Stimulated activated CD8-positive, alpha-beta memory T cell treated with anti-CD3 and anti-CD28 coated beads, Interleukin-4, amount 100 ng/mL, for 24 hours (primary cell): ENCODE results near the gene TRIM7.
"Not testable (repeated sequence)": the region's sequence is repeated elsewhere in the genome, so short reads cannot be mapped to it uniquely, and the experiment has no call there.

ENCODE experiments used
- DNase-seq: peaks from one replicate; pipeline ENCODE4 v3.0.0-alpha.2; 2020; ENCODE audit warnings: low read depth

TRIM7 gene

GRCh38 chr5:181151146-181151545 lies 53.9 kb downstream of the TRIM7 start:
- DNase-seq = no peak

DNA sequence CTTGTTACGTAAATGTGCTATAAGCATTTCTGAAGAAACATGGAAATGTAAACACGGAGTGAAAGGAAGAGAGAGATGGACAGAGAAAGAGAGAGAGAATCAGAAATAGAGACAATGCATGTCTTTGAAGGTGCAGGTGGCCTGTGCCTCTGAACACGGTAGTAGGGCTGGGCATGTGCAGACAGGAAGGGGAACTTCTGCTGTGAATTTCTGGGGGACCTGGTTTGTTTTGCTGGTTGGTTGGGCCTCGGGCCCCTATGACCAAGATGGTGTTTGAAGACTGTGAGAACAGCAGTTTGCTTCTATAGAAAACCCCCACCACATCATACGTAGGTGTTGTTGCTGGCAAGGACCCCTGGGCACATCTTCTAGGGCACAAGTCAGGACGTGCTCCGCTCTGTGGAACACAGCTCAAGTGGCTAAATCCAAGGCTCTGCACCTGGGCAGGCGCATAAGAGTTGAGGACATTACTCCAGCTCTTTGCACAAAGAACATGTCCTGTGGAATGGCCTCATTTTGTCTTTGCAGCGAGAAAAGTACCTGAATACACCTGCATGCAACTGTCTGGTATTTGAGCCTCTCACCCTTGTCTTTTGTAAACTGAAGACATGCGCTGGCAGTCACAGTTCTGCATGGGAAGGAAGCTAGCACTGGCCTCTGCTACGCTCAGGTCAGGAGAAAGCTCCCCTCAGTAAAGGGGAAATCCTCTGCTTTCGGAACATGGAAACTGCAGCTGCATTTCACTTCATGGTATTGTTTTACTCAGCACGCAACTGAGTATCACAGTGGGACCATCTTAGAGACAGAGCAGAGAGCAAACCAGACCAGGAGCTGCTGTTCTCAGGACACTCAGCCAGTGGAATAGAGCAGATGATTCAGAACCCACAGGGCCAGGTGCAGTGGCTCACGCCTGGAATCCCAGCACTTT lies 54.9 kb downstream of the TRIM7 start:
- no peak for DNase-seq

- no peak for DNase-seq
Measured at GRCh38 chr5:181149355-181149754, 55.6 kb downstream of the TRIM7 start.

DNA sequence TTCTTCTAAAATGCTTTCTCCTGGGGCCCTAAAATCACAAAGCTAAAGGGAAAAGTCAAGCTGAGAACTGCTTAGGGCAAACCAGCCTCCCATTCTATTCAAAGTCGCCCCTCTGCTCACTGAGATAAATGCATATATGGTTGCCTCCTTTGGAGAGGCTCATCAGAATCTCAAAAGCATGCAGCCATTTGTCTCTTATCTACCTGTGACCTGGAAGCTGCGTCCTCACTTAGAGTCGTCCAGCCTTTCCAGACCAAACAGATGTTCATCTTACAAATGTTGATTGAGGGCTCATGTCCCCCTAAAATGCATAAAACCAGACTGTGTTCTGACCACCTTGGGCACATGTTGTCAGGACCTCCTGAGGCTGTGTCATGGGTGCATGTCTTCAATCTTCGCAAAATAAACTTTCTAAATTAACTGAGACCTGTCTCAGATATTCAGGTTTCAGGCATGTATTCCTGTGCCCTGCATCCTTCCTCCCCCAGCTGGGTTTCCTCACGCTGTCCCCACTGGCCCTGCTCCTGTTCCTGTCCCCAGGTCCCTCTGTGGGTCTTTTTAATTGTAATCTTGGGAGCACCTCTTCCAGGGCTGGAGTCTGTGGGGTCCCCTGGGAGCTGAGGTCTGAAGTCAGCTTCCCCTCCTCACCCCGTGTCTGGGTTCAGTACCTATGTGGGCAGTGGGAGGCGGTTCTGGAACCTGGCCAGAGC lies 57.9 kb downstream of the TRIM7 start, which contains the start of gene OR2V2:
TSS of gene OR2V2 (plus strand) at position 660 of the 710 bp plus-strand sequence. CDS start 7,357 bp downstream, outside the sequence.
- not testable (repeated sequence) for DNase-seq

DNA sequence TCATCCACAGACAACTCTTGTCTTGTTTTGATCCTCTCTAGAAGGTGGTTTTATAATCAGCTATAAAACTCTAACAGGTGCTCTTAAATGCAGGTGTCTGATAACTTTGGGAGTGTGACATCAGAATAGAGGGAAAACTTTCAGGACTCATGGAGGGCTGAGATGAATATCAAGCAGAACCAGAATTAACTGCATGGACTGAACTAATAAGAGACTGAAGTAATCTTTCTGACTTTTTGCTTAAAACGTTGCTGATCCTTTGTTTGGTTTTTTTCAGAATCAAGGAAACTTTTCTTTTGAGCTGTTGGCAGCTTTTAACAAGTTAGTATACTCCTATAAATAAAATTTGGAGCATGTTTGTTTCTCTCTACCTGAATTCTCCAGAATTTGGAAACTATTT lies 59.9 kb downstream of the TRIM7 start:
- DNase-seq = no peak
